HG03521 (cell line): Measurements from ENCODE around the gene ABCG4.
"Not testable (repeated sequence)": the region's sequence is repeated elsewhere in the genome, so short reads cannot be mapped to it uniquely, and the experiment has no call there.

Source experiments
- ATAC-seq: cut with Tn5 transposase; IDR thresholded peaks from one replicate; pipeline ENCODE4 v1.9.1; 2021; ENCODE audit warnings: mild to moderate bottlenecking, moderate library complexity; ENCODE audit not compliant: unreplicated experiment

Gene ABCG4

DNA sequence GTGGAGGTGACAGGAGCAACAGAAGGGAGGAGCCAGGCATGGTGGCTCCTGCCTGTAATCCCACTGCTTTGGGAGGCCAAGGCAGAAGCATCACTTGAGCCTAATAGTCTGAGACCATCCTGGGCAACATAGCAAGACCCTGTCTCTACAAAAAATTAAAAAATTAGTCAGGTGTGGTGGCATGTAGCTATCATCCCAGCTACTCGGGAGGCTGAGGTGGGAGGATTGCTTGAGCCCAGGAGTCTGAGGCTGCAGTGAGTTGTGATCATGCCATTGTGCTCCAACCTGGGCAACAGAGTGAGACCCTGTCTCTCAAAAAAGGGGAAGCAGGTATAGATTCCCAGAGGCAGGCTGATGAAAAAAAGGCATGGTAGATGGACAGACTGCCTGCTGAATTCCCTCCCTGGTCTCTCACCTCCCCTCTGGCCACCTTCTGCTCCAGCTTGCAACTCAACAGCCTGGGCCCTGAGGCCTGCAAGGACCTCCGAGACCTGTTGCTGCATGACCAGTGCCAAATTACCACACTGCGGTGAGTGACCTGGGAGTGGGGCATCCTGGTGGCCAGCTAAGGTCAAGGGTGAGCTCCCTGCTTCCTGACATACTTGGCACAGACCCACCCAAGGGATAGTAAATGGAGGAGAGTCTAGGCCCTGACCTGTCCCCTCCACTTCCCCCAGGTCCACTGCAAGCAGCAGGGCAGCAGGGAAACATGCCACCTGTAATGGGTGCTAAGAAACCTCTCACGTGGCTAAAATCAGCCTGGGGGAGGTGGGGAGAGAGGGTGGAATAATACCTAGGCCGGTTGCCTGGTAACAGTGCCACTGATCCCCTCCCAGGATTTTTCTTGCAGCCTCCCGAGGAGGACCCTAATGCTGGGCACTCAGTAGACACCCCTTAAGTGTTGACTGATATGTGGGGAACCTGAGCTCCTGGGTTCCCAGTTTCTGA lies 32.2 kb downstream of the ABCG4 start:
- ATAC-seq, result no peak

DNA sequence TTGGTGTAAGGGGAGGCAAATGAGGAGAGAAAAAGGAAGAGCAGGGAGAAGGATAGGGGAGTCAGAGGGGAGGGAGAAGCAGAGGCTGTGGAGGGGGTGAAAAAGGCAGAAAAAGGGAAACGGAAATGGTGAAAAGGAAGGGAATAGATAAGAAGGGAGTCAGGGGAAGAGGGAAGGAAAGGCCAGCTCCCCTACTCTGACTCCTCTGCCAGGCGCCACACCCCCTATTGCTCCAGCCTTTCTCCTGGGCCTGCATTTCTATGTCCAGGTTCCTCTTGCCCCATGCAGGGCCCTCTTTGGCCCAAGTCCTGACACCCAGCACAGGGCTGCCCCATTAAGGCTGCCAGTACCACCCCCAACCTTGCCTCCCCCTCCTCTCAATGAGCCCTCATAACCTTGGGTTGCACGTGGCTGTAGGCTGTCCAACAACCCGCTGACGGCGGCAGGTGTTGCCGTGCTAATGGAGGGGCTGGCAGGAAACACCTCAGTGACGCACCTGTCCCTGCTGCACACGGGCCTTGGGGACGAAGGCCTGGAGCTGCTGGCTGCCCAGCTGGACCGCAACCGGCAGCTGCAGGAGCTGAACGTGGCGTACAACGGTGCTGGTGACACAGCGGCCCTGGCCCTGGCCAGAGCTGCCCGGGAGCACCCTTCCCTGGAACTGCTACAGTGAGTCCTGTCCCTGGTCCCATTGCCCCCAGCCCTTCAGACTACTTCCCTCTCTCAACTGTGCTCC lies 33.0 kb downstream of the ABCG4 start:
- ATAC-seq, result no peak

DNA sequence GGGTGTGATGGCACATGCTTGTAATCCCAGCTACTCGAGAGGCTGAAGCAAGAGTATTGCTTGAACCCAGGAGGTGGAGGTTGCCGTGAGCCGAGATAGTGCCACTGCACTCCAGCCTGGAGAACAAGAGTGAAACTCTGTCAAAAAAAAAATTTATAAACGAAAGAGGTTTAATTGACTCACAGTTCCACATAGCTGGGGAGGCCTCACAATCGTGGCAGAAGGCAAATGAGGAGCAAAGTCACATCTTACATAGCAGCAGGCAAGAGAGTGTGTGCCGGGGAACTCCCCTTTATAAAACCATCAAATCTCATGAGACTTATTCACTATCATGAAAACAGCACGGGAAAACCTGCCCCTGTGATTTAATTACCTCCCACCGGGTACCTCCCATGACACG lies 35.5 kb downstream of the ABCG4 start:
- not testable (repeated sequence) for ATAC-seq

DNA sequence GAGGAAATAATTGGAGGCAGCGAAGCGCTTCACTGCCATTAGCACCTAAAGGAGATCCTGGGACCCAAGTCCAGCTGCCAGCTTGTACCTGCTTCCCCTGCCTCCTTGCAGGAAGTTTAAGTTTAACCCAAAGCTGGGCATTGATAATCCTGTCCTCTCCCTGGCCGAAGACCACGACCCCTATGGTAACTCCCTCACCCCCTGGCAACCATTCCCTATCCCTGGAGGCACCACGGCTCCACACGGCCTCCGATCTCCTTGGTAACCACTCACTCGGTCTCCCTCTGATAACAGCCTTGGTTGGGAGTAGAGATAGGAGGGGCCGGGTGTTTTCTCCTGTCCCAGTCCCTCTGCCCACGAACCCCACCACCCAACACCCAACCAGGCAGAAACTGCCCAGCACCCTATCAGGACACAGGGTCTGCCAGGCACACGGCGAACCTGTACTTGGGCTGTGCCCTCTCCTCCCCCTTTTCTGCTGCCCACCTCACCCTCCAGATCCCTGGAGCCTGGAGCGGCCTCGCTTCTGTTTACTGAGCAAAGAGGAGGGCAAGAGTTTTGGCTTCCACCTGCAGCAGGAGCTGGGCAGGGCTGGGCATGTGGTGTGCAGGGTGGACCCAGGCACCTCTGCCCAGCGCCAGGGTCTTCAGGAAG lies 37.3 kb downstream of the ABCG4 start:
- ATAC-seq, result no peak

DNA sequence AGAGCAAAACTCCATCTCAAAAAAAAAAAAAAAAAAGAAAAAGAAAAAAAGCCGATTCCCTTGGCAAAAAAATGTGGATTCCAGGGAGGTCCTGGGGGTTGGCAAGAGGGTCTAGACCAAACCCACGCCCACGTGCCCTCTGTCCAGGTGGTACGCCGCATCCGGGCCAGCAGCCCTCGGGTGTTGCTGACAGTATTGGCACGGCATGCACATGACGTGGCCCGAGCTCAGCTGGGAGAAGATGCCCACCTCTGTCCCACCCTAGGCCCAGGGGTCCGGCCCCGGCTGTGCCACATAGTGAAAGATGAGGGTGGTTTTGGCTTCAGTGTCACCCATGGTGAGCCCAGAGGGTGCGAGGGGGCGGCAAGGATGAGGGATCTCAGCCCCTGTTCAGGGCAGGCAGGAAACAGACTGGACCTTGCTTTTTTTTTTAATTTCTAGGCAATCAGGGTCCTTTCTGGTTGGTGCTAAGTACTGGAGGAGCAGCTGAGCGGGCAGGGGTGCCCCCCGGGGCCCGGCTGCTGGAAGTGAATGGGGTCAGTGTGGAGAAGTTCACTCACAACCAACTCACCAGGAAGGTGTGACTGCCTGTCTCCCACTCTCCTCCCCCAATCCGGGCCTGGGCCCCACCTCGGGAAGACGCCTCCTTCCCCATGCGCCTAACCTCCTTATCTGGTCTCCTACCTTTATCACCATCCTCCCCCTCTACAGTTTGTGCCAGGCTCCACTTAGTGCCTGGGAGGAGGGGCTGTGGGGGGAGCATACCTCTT lies 38.5 kb downstream of the ABCG4 start:
- no peak for ATAC-seq

DNA sequence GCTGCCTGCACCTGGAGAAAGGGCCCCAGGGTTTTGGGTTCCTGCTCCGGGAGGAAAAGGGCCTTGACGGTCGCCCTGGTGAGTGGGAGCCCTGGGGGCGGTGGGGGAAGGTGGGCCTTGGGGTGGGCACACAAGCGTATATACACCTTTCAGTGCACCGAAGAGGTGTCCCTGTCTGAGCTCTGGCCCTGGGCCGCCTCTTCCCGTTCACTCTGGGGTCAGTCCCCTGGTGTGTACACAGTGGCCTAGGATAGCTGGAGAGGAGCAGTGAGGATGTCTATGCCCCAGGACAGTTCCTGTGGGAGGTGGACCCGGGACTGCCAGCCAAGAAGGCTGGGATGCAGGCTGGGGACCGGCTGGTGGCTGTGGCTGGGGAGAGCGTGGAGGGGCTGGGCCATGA lies 39.2 kb downstream of the ABCG4 start:
- ATAC-seq, result no peak

DNA sequence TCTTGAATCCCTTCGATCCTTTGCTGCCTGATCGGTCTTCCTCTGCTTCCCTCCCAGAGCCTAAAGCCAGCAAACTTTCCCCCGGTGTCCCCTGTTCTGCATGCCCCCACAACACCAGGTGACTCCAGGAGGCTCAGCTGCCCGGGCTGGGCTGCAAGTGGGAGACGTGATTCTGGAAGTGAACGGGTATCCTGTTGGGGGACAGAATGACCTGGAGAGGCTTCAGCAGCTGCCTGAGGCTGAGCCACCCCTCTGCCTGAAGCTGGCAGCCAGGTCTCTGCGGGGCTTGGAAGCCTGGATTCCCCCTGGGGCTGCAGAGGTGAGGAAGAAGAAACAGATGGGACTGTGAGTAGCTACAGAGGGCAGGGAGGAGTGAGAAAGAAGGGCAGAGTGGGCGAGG lies 40.0 kb downstream of the ABCG4 start:
- ATAC-seq, result no peak

DNA sequence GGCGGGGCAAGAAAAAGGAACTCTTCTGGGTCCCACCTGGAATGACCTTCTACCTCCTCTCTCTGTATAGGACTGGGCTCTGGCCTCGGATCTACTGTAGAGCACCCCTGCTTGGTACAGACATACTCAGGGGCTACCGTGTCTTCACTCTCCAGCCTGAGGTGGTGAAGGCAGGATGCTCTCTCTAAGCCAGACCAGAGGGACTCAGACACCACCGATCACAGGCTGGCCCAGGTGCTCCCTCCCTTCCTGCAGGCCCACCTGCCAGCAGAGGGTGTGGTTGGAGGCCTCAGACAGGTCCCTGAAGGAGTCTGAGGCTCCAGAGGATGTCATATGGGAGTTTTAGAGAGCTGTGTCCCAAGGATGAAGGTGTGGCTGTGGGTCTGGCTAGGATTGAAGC lies 40.5 kb downstream of the ABCG4 start:
- no peak for ATAC-seq

DNA sequence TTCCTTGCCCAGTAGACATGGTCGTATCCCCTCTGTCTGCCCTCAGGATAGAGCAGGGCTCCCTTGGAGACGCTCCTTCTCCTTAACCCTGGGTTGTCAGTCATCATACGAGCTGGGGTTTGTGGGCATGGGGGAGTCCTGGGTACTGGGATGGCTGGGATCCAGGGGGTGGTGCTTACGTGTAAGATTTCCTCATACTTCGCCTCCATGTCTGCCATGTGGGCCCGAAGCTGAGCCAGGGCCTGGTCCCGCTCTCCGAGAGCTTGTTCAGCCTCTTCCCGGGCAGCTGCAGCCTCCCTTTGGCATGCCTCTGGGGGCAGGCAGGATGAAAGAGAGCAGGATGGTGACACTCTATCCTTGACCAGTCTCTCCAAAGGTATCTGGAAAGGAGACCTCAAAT lies 41.7 kb downstream of the ABCG4 start:
- ATAC-seq, result no peak

DNA sequence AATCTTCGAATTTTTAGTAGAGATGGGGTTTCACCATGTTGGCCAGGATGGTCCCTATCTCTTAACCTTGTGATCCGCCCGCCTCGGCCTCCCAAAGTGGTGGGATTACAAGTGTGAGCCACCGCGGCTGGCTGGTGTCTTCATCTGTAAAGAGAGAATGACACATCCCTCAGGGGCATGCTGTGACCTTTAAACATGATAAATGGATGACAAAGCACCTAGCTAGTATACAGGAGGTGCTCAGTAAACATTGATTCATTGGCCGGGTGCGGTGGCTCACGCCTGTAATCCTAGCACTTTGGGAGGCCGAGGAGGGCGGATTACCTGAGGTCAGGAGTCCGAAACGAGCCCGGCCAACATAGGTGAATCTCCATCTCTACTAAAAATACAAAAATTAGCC lies 42.4 kb downstream of the ABCG4 start:
- ATAC-seq, result not testable (repeated sequence)

DNA sequence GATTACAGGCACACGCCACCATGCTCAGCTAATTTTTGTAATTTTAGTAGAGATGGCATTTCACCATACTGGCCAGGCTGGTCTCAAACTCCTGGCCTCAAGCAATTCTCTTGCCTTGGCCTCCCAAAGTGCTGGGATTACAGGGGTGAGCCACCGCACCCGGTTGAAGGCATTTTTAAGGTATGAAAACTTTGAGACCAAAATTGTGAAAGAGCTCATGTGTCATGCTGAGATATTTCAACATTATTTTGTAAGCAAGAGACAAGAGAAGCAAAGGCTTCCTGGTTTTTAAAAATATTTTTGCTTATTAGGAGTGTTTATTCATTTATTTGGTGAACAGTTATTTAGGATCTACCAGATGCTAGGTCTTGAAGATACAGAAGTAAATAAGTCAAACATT lies 43.3 kb downstream of the ABCG4 start:
- ATAC-seq, result no peak

DNA sequence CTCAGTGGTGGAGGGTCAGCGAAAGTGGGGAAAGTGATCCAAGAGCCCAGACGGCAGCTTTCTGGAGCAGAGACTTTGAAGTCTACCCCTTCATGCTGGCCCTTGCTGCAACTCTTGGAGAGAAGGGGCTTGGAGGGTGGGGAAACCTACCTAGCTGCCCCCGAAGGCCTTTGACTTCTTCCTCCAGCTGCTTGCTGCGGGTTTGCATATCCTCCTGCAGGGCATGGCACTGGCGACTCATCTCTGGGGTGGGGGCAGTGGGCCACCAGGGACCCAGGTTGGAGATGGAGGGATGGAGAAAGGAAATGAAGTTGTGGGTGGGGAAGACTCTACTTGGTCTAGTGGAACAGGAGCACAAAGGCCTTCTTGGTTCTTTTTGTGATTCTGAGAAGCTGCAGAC lies 44.1 kb downstream of the ABCG4 start:
- ATAC-seq, result no peak

DNA sequence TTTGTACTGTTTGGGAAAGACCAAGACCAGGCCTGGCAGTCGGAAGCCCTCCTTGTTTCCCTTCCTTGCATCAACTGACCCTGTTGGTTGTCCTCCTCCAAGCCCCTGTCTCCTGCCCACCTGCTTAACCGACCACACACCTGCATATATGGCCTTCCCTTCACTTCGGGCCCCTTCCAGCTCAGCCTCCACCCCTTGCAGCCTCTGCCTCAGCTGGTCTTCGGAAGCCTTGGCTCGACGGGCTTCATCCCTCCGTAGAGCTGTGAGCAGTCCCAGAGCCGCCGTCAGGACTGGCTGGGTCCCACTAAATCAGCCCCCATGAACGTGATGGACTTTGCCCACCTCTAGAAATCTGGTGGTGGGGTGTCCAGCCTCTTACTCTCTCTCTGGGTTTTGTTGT lies 44.8 kb downstream of the ABCG4 start:
- no peak for ATAC-seq

DNA sequence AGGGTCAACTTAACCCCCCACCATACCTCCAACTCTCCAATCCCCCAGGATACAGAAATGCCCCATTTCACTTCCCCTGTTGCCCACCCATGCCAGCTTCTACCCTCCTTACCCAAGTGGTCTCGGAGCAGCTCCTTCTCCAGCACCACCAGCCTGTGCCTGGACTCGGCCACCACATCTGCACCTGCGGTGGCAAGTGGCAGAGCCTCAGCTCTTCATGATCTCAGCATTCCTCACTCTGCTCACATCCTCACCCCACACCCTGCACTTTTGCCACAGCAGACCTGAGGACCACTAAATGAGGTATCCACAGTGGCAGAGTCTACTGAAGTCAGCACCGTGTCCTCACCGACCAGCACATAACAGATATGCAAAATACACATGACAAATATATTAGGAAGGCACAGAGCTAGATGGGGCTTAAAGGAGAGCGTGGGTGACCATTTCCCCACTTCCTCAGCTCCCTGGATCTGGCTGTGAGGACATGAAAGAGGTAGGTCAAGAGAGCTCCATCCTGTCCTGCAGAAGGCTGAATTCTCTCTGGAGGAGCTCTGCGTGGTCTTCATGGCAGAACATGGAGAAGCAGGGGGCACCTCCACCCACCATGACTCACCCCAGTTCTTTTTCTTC lies 46.1 kb downstream of the ABCG4 start:
- no peak for ATAC-seq

DNA sequence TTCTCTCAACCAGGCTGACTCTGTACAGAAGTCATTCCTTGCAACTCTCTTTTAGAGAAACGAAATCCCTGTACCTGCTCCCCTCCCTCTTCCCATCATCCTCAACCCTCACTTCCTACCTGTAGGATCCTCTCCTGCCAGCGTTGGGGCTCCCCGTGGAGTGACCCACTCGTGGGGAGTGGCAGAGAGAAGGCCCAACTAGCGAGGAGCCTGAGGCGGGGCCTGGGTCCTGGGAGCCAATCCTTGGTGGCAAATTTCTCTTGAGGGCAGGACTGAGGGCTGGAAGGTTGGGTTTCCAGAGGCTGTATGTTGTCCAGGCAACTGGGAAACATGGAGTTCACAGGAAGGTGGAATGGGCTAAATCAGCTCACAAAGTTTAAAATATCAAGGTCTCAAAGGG lies 46.8 kb downstream of the ABCG4 start:
- ATAC-seq, result no peak

DNA sequence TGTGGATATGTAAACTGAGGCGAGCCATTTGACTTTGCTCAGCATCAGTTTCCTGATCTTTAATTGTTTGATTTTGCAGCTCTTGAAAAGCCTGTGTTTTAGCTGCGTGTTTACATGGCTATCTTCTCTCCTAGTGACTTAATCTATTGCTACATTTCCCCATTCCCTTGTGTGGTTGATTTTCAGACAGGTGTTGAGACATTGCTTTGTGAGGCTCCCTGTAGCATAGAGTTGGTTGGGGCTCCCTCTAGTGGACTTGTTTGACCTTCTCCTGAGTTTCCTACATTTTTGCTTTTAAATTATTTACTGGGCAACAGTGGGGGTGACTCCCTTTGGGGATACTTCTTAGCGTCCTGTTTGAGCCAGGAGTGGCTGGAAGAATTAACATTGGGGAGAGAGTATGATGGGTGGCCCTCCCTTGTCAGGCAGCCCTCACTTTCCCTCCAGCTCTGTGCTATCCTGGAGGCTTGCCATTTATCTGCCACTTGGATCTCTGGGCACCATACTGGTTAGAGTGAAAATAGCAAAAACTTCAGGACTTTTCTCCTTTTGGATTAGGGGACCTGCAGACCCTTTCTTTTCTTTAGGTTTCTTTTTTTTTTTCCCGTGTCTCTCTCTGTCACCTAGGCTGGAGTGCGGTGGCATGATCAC lies 48.1 kb downstream of the ABCG4 start:
- ATAC-seq, result peak; percentile 62

DNA sequence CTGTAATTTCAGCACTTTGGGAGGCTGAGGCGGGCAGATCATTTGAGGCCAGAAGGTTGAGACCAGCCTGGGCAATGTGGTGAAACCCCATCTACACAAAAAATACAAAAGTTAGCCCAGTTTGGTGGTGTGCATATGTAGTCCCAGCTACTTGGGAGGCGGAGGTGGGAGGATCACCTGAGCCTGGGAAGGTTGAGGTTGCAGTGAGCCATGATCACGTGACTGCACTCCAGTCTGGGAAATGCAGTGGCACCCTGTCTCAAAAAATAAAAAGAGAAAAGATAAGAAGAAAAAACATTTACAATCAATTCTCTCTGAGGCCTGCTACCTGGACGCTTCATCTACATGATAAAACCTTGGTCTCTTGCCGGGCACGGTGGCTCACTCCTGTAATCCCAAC lies 50.1 kb downstream of the ABCG4 start:
- ATAC-seq, result no peak

DNA sequence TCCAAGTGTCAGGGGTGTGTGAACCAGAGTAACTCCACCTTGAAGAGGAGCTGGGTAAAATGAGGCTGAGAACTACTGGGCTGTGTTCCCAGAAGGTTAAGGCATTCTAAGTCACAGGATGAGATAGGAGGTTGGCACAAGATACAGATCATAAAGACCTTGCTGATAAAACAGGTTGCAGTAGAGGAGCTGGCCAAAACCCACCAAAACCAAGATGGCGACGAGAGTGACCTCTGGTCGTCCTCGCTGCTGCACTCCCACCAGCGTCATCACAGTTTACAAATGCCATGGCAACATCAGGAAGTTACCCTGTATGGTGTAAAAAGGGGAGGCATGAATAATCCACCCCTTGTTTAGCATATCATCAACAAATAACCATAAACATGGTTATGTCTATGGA lies 52.4 kb downstream of the ABCG4 start:
- not testable (repeated sequence) for ATAC-seq

DNA sequence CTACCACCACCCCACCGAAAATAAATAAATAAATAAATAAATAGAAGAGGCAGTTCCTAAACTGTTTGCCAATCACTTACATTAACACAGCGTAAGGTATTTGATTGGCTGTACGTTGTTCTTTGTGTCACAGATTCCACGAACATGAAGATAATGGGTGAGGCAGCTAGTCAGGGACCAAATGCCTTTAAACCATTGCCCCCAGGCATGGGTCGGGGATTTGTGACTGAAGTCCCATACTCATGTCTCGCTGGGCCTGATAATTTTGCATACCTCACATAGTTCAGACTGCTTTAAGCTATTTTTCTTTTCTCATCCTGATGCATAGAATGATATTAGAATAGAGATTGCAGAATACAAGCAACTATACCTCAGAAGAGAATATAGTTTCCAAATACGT lies 53.7 kb downstream of the ABCG4 start:
- ATAC-seq, result no peak

DNA sequence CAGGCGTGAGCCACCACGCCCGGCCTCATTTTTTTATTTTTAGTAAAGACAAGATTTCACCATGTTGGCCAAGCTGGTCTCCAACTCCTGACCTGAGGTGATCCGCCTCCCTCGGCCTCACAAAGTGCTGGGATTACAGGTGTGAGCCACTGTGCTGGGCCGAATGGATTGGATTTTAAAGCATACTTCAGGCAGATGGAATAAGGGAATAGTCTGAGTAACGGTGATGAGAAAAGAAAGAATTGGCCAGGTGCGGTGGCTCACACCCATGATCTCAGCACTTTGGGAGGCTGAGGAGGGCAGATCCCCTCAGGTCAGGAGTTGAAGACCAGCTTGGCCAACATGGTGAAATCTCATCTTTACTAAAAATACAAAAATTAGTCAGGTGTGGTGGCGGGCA lies 55.2 kb downstream of the ABCG4 start:
- ATAC-seq, result no peak
